SK-N-MC (cell line): ENCODE results near the gene TTI1.

Experiments
- EZH2 ChIP-seq: fragments of 200-600 bp; sonication (generic); IDR thresholded peaks from one replicate; pipeline ENCODE4 v1.6.1; 2017; ENCODE audit warnings: antibody characterized with exemption
- FOXP2 ChIP-seq: optimal IDR thresholded peaks from 2 replicates; pipeline ENCODE3; 2011; ENCODE audit warnings: mild to moderate bottlenecking, moderate library complexity; ENCODE audit not compliant: insufficient read depth; ENCODE audit errors: extremely low read length, control extremely low read depth
- POLR2AphosphoS5 ChIP-seq: IDR thresholded peaks from 2 replicates; pipeline ENCODE4 v1.6.1; 2012; ENCODE audit warnings: mild to moderate bottlenecking, low read depth, low read length, borderline replicate concordance

- TF ChIP-seq POLR2AphosphoS5 (no peak), EZH2 (no peak), FOXP2 (no peak)
Observed at GRCh38 chr20:38018385-38018784, 14.9 kb downstream of the TTI1 start.
